Thyroid gland (tissue), 4 donors: ENCODE measurements around the gene NELFA. TPM values are rescaled to one million over a fixed set of nuclear protein-coding genes. Genes with fewer than 3 reads are reported as not detected.

Experiments used
- DNase-seq, 2 donors: peaks; one replicate each; pipeline ENCODE4 v3.0.0-alpha.2; 2019
- H3K27ac ChIP-seq, 3 donors: fragments of 200-600 bp; sonication (generic); 1 replicate in 2 of 3; 2 replicates in 1 of 3; pipeline ENCODE4 v1.5.1; 2016 to 2019; ENCODE audit warnings: mild to moderate bottlenecking in 1 of 3, moderate library complexity in 1 of 3
- H3K27me3 ChIP-seq: fragments of 200-600 bp; sonication (generic); one replicate; pipeline ENCODE4 v1.5.1; 2019
- H3K36me3 ChIP-seq, 2 donors: fragments of 200-600 bp; sonication (generic); one replicate each; pipeline ENCODE4 v1.5.1; 2016 to 2019
- H3K4me1 ChIP-seq, 2 donors: fragments of 200-600 bp; sonication (generic); one replicate each; pipeline ENCODE4 v1.5.1; 2017 to 2019
- H3K4me3 ChIP-seq, 3 donors: fragments of 200-600 bp; sonication (generic); replicated peaks in 1 of 3; 1 replicate in 2 of 3; 2 replicates in 1 of 3; pipeline ENCODE4 v1.5.1; 2016; ENCODE audit warnings: mild to moderate bottlenecking in 1 of 3
- H3K9me3 ChIP-seq: fragments of 200-600 bp; sonication (generic); one replicate; pipeline ENCODE4 v1.5.1; 2017
- POLR2A ChIP-seq, 2 donors: fragments of 450-650 bp; IDR thresholded peaks; one replicate each; pipeline ENCODE4 v1.6.1; 2017; ENCODE audit warnings: antibody characterized with exemption in 2 of 2, mild to moderate bottlenecking in 2 of 2, moderate library complexity in 1 of 2
- WGBS, 2 donors: methylation state at CpG; one replicate each; pipeline ENCODE4 v1.1.5; 2017; 5-methylcytosine and 5-hydroxymethylcytosine counted together
- intact Hi-C: fragments of 100-400 bp; cut with DNase I; formaldehyde crosslinking; loops from one replicate; pipeline ENCODE4 v1.15.1; 2023
- total RNA-seq, 4 donors: library from RNA; depleted of rRNA; stranded (reverse); fragments of >200 nt; gene quantifications; one replicate each; pipeline ENCODE4 v1.2.3, GENCODE V29; 2016
- TF ChIP-seq, protein P1 (sequence below), 6 experiments: fragments of 200-600 bp in 3 of 6; fragments of 450-650 bp in 3 of 6; sonication (generic) in 3 of 6; IDR thresholded peaks; one replicate each; pipeline ENCODE4 v1.5.1; 2016 to 2019; ENCODE audit warnings: antibody characterized with exemption in 6 of 6, mild to moderate bottlenecking in 2 of 6, inconsistent platforms in 1 of 6, moderate library complexity in 1 of 6

Gene NELFA
- total RNA-seq, 4 donors from 2014 or later = 23.2 to 39.3 (median 28.7) TPM

DNA sequence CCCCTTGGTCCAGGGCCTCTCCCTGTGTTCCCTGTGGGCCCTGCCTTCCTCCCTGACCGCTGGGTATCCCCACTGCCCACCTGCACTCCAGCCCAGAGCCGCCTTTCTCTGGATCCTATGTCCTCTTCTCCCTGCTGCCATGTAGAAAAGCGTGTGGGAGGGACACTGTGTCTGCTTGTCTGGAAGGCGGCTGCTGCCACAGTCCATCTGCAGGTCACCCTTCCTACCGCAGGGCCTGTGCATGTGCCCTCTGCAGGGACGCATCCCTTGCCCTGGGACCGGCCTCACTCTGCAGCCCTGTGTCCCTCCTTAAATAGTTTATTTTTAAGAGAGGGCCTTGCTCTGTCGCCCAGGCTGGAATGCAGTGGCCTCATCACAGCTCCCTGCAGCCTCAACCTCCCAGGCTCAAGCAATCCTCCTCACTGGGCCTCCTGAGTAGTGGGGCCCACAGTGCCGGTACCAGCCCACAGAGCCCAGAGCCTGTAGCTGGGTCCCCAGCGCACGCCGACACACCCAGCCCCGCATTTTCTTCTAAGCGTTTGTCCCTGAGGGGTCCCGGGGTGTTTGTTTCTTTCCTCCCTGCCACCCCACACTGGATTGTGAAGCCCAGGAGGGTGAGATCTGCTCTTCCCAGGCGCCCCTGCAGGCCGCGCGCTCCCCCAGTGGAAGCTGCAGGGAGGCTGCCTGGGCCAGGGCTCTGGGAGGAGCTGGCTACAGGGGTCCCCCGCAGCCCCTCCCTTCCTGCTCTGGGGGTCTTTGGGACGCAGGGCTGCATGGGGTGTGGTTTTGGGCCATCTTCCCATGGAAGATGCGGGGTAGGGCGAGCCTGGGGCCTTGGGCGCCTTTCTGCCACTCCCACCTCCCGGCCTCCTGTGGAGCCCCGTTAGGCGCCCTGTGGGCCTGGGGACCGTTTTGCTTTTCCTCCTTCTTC, 37.5 kb upstream of the NELFA start:
- H3K9me3 ChIP-seq = no peaks in the 10 kb centered on the region
- intact Hi-C loops = no loop called here
- no peak overlapping the region for H3K4me3 ChIP-seq
- TF ChIP-seq POLR2A (IDR thresholded peaks at IDR 0.05) = no peak
- TF ChIP-seq, protein P1, sequence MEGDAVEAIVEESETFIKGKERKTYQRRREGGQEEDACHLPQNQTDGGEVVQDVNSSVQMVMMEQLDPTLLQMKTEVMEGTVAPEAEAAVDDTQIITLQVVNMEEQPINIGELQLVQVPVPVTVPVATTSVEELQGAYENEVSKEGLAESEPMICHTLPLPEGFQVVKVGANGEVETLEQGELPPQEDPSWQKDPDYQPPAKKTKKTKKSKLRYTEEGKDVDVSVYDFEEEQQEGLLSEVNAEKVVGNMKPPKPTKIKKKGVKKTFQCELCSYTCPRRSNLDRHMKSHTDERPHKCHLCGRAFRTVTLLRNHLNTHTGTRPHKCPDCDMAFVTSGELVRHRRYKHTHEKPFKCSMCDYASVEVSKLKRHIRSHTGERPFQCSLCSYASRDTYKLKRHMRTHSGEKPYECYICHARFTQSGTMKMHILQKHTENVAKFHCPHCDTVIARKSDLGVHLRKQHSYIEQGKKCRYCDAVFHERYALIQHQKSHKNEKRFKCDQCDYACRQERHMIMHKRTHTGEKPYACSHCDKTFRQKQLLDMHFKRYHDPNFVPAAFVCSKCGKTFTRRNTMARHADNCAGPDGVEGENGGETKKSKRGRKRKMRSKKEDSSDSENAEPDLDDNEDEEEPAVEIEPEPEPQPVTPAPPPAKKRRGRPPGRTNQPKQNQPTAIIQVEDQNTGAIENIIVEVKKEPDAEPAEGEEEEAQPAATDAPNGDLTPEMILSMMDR (IDR thresholded peaks at IDR 0.05) = no peak
- H3K4me1 ChIP-seq = peaks cover 9 to 10% of the 10 kb centered on the region in 2 donors
- H3K36me3 ChIP-seq = no peaks in the 10 kb centered on the region
- no peak for DNase-seq
- WGBS, 2 donors = 68 to 83% methylated on average over 22 to 26 of the region's 28 CpGs
- H3K27ac ChIP-seq = no peak overlapping the region
- peaks cover 8% of the 10 kb centered on the region for H3K27me3 ChIP-seq

DNA sequence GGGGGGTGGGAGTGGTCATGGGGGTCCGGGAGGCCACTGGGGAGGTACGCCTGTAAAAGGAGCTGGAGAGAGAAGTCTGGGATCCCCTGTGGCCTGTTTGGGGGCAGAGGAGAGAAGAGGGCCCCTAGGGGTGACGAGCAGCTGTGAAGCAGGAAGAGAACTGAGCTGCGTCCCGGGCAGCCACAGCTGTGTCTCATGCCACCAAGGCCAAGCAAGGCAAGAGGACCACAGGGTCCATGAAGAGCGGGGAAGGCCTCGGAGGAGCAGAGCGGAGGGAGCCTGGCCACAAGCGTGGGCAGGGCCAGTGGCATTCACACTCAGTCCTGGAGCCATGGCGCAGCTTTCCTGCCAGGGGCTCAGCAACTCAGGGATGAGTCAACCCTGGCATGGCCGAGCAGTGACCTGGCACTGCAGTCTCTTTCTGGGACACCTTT, 36.8 kb upstream of the NELFA start:
- TF ChIP-seq, protein P1 (IDR thresholded peaks at IDR 0.05) = no peak
- TF ChIP-seq POLR2A (IDR thresholded peaks at IDR 0.05) = no peak
- Histone ChIP-seq H3K27ac (no peak overlapping the region), H3K9me3 (no peaks in the 10 kb centered on the region), H3K4me3 (no peak overlapping the region), H3K27me3 (peaks cover 8% of the 10 kb centered on the region), H3K36me3 (no peaks in the 10 kb centered on the region), H3K4me1 (peaks cover 15 to 18% of the 10 kb centered on the region in 2 donors)
- 84 to 89% methylated on average over 11 of the region's 11 CpGs for WGBS, 2 donors
- no peak for DNase-seq
- intact Hi-C loops = no loop called here

DNA sequence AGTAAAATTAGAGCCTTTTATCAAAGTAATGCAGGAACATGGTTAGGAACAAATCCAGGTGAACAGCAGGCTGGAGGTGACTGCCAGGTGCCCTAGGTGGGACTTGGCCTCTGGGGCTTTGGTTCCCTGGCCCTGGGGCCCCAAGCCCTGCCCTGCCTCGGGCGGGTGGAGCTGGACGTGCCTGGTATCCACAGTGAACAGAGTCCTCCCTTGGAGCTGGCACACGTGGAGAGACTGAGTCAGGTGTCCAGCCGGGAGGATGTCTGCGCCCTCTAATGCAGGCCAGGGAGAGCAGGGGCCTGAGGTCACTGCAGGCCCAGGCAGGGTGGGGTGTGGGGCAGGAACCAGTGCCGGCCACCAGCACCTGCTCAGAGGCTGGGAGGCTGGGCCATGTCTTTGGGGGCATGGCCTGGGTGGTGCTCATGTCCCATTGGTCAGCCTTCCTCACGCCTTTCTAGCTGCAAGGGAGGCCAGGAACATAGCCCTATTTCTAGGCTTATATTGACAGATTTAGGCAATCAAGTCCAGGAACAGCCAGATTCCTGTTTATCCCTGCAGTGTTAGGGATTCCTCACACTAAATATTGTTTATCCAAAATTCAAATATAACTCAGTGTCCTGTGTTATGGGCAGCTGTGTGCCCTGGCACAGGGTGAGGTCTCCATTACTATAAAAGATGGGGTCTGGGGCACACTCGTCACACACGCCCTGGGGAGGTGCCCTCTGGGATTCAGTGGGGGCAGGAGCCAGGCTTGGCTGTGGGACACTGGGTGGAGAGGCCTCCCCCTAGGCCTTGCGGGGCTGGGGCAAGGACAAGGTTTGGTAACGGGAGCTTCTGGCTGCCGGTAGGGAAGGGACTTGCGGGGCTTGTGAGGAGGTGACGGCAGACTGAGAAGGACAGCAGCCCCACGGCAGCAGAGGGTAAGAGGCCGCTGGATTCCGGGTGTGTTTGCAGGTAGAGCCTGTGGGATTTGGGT, 36.1 kb upstream of the NELFA start:
- WGBS, 2 donors = 89 to 92% methylated on average over 12 to 15 of the region's 18 CpGs
- Histone ChIP-seq H3K4me1 (peaks cover 15 to 21% of the 10 kb centered on the region in 2 donors), H3K27me3 (peaks cover 8% of the 10 kb centered on the region), H3K9me3 (no peaks in the 10 kb centered on the region), H3K4me3 (no peak overlapping the region), H3K36me3 (no peaks in the 10 kb centered on the region), H3K27ac (no peak overlapping the region)
- intact Hi-C loops = no loop called here
- DNase-seq = no peak
- TF ChIP-seq, protein P1 (IDR thresholded peaks at IDR 0.05) = no peak
- TF ChIP-seq POLR2A (IDR thresholded peaks at IDR 0.05) = no peak

DNA sequence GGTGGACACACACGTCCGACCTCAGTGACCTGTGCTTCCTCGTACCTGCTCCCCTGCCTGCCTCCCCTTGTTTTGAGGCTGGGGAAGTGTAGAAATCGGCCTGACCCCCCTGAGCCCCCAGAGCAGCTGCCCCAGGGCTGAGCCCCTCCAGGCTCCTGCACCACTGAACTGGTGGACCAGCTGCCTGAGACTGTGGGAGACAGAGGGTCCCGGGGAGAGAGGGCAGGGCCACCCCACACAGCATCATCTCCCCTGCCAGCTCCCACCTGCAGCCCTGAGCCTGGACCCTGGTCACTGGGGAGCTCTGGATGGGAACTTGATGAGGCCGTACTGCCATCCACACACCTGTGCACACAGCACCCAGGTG, 35.3 kb upstream of the NELFA start:
- Histone ChIP-seq H3K27ac (no peak overlapping the region), H3K9me3 (no peaks in the 10 kb centered on the region), H3K36me3 (no peaks in the 10 kb centered on the region), H3K27me3 (peaks cover 8% of the 10 kb centered on the region), H3K4me1 (peaks cover 15 to 21% of the 10 kb centered on the region in 2 donors), H3K4me3 (no peak overlapping the region)
- DNase-seq = no peak
- intact Hi-C loops = no loop called here
- WGBS, 2 donors = 76 to 93% methylated on average over 2 to 5 of the region's 6 CpGs
- TF ChIP-seq, protein P1 (IDR thresholded peaks at IDR 0.05) = no peak
- no peak for TF ChIP-seq POLR2A (IDR thresholded peaks at IDR 0.05)
